HG02642 (cell line): ENCODE data around the gene FAM163B.

Source experiments
- ATAC-seq: cut with Tn5 transposase; IDR thresholded peaks from one replicate; pipeline ENCODE4 v1.9.1; 2021; ENCODE audit warnings: mild to moderate bottlenecking; ENCODE audit not compliant: unreplicated experiment, poor library complexity

The FAM163B gene

DNA sequence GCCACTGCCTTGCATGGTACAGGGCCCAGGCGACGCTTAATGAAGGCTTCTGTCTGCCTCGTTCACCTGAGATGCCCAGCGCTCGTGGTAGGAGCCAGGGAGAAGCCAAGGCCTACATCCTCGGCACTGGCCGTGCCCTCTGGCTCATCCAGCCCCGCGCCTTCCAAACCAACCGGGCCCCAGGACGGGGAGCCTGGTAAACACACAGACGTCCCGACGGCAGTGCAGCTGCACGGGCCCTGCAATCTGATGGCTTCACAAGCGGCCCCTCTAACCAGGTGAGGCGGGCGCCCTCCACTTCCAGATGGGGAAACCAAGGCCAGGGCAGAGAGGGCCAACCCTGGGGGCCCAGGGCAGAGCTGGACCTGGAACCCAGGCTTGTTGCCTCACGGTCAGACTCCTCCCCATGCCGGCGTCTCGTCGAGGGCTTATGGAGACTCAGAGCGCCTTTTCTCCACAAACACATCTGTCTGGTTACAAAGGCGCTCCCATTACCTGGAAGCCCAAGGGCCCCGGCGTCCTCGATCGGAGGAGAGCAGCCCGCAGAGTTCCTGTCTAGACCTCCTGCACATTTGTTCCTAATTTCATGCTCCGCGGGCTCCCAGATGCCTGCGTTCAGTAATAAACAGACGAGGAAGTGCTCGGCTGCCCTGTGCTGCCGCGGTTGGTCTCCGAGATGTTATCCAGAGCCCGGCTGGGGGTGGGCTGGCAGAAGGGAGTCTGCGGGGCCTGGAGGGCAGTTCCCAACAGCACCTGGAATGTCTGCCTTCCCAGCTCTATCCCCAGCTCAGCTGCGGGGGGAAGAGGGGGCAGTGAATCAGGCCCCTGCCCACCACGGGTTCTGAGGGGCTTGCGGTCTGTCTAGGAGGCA lies 23.5 kb downstream of the FAM163B start:
- ATAC-seq = no peak

- no peak for ATAC-seq
These were observed 24.4 kb downstream of the FAM163B start for GRCh38 chr9:133584559-133585476.

DNA sequence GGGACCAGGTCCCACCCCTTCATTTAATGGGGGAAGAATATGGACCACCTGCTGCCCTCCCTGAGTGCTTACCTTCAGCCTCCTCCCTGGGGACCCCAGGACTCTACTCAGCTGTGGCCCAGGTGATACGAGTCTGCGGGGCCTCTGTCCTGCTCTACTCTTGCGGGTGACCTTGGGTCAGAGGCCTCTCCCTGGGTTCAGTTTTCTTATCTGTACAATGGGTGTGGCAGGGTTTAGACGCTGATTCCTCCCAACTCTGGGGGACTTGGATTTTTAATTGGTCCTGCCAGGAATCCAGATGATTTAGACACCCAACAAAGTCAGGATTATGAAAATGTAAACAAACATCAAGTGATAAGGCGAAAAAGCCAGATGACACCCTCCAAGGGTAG lies 25.0 kb downstream of the FAM163B start:
- no peak for ATAC-seq

DNA sequence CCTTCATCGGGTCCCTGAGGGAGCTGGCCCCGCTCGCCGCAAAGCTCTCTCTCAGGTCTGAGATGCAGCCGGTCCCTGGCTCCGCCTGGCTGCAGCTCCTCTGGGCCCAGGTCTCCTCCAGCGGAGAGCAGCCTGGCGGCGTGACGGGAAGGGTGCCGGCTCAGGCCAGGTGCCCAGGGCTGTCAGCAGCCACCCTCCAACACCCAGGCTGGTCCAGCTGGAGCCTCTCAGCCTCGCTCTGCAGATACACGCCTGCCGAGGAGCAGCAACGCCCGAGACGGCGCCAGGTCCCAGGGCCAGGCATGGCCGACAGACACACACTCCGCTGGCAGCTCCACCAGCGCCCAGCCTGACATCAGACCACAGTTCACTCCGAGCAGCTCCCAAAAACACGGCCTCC lies 25.6 kb downstream of the FAM163B start:
- no peak for ATAC-seq

GRCh38 chr9:133583111-133583510 lies 26.1 kb downstream of the FAM163B start:
- no peak for ATAC-seq

DNA sequence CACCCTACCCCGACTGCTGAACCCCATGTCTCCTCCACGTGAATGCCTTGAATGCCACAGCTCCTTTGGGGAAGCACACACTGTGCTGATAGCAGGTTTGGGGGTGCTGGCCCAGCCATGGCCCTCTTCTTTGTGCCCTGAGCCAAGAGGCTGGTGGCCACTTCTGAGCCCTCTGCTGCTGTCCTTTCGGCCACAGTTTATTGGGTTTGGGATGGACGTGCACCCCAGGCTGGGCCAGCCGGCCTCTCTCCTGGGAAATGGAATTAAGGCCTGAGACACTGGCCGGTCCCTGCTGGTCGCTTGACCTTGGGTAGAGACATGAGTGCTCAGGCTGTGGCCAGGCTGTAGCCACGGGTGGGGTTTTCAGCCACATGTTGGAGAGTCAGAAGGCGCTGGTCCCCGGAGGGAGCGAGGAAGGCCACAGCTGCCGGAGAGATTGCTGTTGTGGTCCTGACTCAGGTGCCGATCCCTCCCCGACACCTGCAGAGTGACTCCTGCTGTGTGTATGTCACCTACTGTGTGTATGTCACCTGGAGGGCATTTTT lies 26.6 kb downstream of the FAM163B start:
- ATAC-seq = no peak

- ATAC-seq = no peak
These were observed 27.5 kb downstream of the FAM163B start for GRCh38 chr9:133581513-133582343.

DNA sequence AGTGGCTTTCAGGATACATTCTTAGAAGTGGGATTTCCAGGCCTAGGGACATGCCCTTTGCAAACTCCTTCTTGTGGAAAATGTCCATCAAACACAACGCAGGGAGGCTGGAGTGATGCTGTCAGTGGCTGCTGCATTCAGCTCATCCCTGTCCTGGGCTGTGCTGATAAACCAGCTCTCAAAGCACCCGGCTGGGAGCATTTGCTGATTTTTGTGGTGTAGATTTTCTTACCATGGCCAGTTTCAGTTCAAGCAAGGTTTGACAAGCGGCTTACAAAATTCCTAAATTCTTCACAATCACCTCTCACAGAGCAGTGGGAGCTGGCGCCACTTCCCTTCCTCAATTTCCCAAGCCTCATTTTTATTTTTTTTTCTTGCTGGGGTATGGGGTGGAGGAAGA lies 28.2 kb downstream of the FAM163B start:
- no peak for ATAC-seq

DNA sequence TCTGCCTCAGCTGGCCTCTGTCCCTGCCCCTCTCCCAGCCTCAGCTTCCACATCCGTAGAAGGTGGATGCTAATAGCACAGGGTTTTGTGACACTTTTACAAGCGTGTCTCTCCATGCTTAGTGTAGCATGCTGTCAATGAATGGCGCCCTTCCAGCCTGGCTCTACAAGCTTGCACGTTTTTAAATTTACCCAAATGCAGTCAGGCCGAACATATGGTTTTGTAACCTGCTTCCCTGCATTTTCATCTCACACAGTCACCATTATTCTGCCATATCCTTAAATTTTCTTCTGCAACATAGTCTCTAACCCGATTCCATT lies 28.8 kb downstream of the FAM163B start:
- ATAC-seq = no peak

GRCh38 chr9:133579601-133580418 lies 29.4 kb downstream of the FAM163B start:
- ATAC-seq = no peak

- ATAC-seq = no peak
These were observed 30.4 kb downstream of the FAM163B start for GRCh38 chr9:133578524-133579441.

DNA sequence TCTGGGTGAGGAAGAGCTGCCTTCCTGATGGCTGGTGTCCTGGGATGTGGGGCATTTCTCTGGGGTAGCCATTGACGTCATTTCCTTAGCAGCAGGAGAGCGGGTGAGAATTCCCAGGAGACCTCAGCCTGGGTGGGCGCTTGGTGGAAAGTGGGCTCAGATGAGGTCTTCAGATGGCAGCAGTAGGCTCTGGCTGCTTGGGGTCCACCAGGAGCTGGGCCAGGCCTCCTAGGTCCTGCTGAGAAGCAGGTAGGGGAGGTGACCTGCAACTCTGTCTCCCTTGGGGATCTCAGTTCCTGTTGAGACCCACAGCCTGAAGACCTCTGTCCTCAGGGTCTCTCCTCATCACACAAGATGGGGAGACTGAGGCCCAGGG lies 31.5 kb downstream of the FAM163B start:
- ATAC-seq = no peak

DNA sequence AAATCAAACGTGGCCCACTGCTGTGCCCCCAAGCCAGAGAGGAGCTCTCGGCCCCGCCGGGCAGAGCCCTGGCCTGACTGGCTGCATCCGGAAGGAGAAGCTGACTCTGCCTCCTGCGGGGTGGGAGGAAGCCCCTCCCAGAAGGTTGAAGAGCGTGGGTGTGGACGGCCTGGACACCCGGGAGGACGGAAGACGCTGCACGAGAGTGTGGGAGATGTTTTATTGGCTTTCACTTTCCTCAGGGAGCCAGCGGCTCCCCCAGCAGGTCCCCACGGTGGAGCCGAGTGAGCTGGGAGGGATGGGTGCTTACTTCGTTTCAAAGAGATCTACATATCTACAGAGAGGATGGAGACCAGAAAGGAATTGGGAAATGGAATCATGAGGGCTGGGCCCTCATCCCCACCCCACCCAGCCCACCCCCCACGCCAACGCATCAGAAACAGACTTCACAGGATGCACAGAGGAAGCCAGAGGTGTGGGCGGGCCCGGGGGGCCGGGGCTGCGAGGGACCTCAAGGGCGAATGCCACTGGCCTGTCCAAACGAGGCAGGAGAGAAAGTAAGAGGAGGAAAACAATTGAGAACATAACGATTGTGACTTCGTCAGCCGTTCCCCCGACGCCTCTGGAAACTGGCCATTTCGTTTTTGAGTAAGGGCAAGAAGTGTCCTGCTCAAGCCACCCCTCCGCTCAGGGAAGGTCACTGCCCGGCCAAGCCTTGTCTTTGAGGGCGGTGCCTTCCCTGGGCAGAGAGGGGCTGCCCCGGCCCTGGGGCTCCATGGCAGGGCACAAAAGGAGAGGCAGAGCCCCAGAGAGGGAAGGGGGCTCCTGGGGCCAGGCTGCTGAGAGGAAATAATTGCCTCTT lies 32.1 kb downstream of the FAM163B start:
- no peak for ATAC-seq

GRCh38 chr9:133576031-133576874 lies 32.9 kb downstream of the FAM163B start:
- no peak for ATAC-seq

DNA sequence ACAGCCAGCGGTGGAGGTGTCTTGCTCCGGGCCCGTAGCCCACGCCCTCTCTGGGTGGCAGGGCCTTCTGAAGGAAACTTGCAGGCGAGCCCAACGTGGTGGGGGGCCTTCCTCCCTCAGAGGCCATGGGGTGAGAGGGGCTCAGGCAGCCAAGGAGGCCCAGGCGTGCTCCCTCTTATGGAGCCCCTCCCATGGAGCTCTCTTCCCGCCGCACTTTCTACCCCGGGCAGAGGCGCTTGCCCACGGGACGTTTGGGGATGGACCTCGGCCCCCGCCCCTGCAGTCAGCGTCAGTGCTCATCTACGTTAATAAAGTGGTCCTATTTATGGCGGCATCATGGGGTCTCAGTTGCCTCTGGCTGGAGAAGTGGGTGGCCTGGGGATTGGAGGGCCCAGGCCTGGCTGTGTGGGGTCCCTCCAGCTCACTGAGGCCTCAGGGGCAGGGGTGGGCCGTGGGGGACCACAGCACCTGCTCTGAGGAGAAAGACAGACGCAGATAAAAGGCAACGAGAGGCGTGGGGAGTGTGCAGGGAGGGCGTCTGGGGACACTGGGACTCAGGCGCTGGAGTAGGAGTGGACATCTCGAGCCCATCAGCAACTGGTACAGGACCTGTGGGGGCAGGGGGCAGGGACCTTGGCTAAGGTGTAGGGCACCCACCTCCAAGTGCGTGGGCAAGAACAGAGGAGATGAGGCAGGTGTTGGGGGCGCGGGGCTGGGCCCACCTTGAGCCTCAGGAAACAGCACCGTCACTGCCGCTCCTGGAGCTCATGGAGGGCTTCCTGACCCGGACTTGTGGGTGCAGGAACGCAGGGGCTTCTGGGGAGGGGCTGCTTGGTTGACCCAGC lies 33.8 kb downstream of the FAM163B start:
- ATAC-seq = no peak

DNA sequence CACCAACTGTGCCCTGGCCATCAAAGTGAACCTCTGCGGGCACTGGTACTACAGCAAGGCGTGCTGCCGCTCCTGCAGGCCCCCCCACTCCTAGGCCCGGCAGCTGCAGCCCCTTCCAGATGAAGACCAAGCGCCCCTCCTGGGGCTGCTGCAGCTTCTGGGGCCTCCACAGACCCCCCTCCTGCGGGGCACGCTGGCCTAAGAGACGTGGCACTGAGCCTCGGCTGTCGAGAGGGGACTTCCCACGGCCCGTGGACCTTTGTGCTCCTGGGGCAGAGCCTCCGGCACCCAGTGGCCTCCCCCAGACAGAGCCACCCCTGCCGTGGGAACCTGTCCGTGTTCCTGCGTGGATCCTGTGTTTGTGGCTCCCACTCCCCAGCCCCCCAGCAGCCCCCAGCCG lies 34.4 kb downstream of the FAM163B start:
- ATAC-seq = no peak
